ENCODE data around the gene EIF3CL.
"Not testable (repeated sequence)": the region's sequence is repeated elsewhere in the genome, so short reads cannot be mapped to it uniquely, and the experiment has no call there.

Gene EIF3CL

GRCh38 chr16:28362600-28362999, 41.0 kb downstream of the EIF3CL start:
- DNase-seq (ENCODE audit: low spot score) = not testable (repeated sequence)

- not testable (repeated sequence) for DNase-seq (ENCODE audit: low spot score)
These were observed 65.4 kb downstream of the EIF3CL start for GRCh38 chr16:28338230-28338629.

- DNase-seq (ENCODE audit: low spot score) = not testable (repeated sequence)
These were observed 66.5 kb downstream of the EIF3CL start for GRCh38 chr16:28336940-28337710.

- not testable (repeated sequence) for DNase-seq (ENCODE audit: low spot score)
These were observed 68.0 kb downstream of the EIF3CL start for GRCh38 chr16:28335678-28336077.

GRCh38 chr16:28332632-28333031, 71.0 kb downstream of the EIF3CL start:
- DNase-seq (ENCODE audit: low spot score) = not testable (repeated sequence)

GRCh38 chr16:28330981-28331380, 72.7 kb downstream of the EIF3CL start:
- not testable (repeated sequence) for DNase-seq (ENCODE audit: low spot score)

- peak; percentile 25 for DNase-seq (ENCODE audit: low spot score)
These were observed 73.4 kb downstream of the EIF3CL start for GRCh38 chr16:28330232-28330631.
